GM06990 (cell line): ENCODE data around the gene HMGB4.

Source experiments
- DNase-seq: peaks from one replicate; pipeline ENCODE4 v3.0.0-alpha.2; 2011; ENCODE audit not compliant: insufficient read length; ENCODE audit errors: extremely low read depth
- H3K27me3 ChIP-seq: replicated peaks from 2 replicates; pipeline ENCODE4 v1.6.0; 2011; ENCODE audit warnings: low read length; ENCODE audit not compliant: control insufficient read depth, insufficient read depth
- H3K36me3 ChIP-seq: 2 replicates; pipeline ENCODE4 v1.5.1; 2011; ENCODE audit warnings: low read length; ENCODE audit not compliant: control insufficient read depth, insufficient read depth
- H3K4me3 ChIP-seq: replicated peaks from 2 replicates; pipeline ENCODE4 v1.5.1; 2011; ENCODE audit warnings: low read depth, mild to moderate bottlenecking, control low read depth, low read length
- TF ChIP-seq, protein P1 (sequence below): IDR thresholded peaks from 2 replicates; pipeline ENCODE4 v1.5.1; 2011; ENCODE audit warnings: low read length, control low read depth, mild to moderate bottlenecking, inconsistent platforms; ENCODE audit not compliant: insufficient read depth, poor library complexity, severe bottlenecking

The HMGB4 gene

DNA sequence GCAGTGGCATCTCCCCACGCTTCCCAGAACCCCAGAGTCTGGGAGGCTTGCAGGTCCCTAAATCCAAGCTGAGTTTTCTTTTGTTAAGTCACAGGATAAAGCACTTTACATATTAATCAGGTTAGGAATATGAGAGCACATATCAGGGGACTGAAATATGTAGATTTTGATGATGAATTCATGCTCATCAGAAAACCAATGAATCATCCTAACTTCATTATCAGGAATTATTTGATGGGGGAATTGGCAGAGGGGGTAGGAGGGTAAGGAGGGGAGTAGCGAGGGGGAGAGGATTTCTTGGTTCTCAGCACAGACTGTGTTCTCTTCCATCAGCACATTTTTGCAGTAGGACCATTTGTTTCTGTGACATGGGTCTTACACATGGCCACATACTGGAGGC lies 32.1 kb downstream of the HMGB4 start:
- no peaks in the 10 kb centered on the region for H3K36me3 ChIP-seq
- no peak for DNase-seq
- no peaks in the 10 kb centered on the region; the same call in 1 of the 2 replicates for H3K27me3 ChIP-seq
- TF ChIP-seq, protein P1, sequence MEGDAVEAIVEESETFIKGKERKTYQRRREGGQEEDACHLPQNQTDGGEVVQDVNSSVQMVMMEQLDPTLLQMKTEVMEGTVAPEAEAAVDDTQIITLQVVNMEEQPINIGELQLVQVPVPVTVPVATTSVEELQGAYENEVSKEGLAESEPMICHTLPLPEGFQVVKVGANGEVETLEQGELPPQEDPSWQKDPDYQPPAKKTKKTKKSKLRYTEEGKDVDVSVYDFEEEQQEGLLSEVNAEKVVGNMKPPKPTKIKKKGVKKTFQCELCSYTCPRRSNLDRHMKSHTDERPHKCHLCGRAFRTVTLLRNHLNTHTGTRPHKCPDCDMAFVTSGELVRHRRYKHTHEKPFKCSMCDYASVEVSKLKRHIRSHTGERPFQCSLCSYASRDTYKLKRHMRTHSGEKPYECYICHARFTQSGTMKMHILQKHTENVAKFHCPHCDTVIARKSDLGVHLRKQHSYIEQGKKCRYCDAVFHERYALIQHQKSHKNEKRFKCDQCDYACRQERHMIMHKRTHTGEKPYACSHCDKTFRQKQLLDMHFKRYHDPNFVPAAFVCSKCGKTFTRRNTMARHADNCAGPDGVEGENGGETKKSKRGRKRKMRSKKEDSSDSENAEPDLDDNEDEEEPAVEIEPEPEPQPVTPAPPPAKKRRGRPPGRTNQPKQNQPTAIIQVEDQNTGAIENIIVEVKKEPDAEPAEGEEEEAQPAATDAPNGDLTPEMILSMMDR: no peak
- H3K4me3 ChIP-seq: no peak overlapping the region

GRCh38 chr1:33897092-33897725 lies 33.3 kb downstream of the HMGB4 start:
- H3K36me3 ChIP-seq: no peaks in the 10 kb centered on the region
- no peaks in the 10 kb centered on the region; the same call in 1 of the 2 replicates for H3K27me3 ChIP-seq
- H3K4me3 ChIP-seq: no peak overlapping the region
- TF ChIP-seq, protein P1: no peak
- DNase-seq: no peak

GRCh38 chr1:33898406-33898805 lies 34.5 kb downstream of the HMGB4 start:
- DNase-seq: no peak
- Histone ChIP-seq H3K27me3 (no peaks in the 10 kb centered on the region; the same call in 1 of the 2 replicates), H3K4me3 (no peak overlapping the region), H3K36me3 (no peaks in the 10 kb centered on the region)
- TF ChIP-seq, protein P1: no peak

GRCh38 chr1:33898881-33899280 lies 35.0 kb downstream of the HMGB4 start:
- H3K4me3 ChIP-seq: no peak overlapping the region
- no peaks in the 10 kb centered on the region for H3K36me3 ChIP-seq
- TF ChIP-seq, protein P1: no peak
- H3K27me3 ChIP-seq: no peaks in the 10 kb centered on the region; the same call in none of the 2 replicates
- DNase-seq: no peak

GRCh38 chr1:33899746-33900145 lies 35.9 kb downstream of the HMGB4 start:
- Histone ChIP-seq H3K36me3 (no peaks in the 10 kb centered on the region), H3K27me3 (no peaks in the 10 kb centered on the region; the same call in 1 of the 2 replicates), H3K4me3 (no peak overlapping the region)
- no peak for DNase-seq
- TF ChIP-seq, protein P1: no peak
